Breast epithelium (tissue), 3 donors: ENCODE measurements around the gene SEMA4D.
"Not testable (repeated sequence)": the region's sequence is repeated elsewhere in the genome, so short reads cannot be mapped to it uniquely, and the experiment has no call there.

Experiments used
- POLR2A ChIP-seq: fragments of 450-650 bp; IDR thresholded peaks from one replicate; pipeline ENCODE4 v1.6.1; 2016; ENCODE audit warnings: antibody characterized with exemption, mild to moderate bottlenecking, moderate library complexity
- POLR2AphosphoS5 ChIP-seq, 3 donors: sonication (generic); formaldehyde crosslinking; IDR thresholded peaks; one replicate each; pipeline ENCODE4 v1.6.1; 2017; ENCODE audit warnings: antibody characterized with exemption in 3 of 3
- TF ChIP-seq, protein P1 (sequence below), 3 donors: fragments of 450-650 bp; IDR thresholded peaks; one replicate each; pipeline ENCODE4 v1.5.1; 2016 to 2017; ENCODE audit warnings: antibody characterized with exemption in 3 of 3, mild to moderate bottlenecking in 3 of 3, moderate library complexity in 3 of 3

GRCh38 chr9:89479669-89480011, 18.3 kb downstream of the SEMA4D start:
- TF ChIP-seq, protein P1, sequence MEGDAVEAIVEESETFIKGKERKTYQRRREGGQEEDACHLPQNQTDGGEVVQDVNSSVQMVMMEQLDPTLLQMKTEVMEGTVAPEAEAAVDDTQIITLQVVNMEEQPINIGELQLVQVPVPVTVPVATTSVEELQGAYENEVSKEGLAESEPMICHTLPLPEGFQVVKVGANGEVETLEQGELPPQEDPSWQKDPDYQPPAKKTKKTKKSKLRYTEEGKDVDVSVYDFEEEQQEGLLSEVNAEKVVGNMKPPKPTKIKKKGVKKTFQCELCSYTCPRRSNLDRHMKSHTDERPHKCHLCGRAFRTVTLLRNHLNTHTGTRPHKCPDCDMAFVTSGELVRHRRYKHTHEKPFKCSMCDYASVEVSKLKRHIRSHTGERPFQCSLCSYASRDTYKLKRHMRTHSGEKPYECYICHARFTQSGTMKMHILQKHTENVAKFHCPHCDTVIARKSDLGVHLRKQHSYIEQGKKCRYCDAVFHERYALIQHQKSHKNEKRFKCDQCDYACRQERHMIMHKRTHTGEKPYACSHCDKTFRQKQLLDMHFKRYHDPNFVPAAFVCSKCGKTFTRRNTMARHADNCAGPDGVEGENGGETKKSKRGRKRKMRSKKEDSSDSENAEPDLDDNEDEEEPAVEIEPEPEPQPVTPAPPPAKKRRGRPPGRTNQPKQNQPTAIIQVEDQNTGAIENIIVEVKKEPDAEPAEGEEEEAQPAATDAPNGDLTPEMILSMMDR (IDR thresholded peaks at IDR 0.05) = not testable (repeated sequence)
- not testable (repeated sequence) for TF ChIP-seq POLR2AphosphoS5 (IDR thresholded peaks at IDR 0.05); POLR2A
